HK-2 (cell line): Measurements from ENCODE around the gene RAPGEF4.
"Not testable (repeated sequence)": the region's sequence is repeated elsewhere in the genome, so short reads cannot be mapped to it uniquely, and the experiment has no call there.

Experiments used
- DNase-seq: peaks from one replicate; pipeline ENCODE4 v3.0.0-alpha.2; 2018; ENCODE audit not compliant: unreplicated experiment

Gene RAPGEF4

GRCh38 chr2:173032032-173032431 is 296.4 kb downstream of the RAPGEF4 start:
- no peak for DNase-seq

GRCh38 chr2:173033084-173033483 is 297.4 kb downstream of the RAPGEF4 start:
- no peak for DNase-seq

DNA sequence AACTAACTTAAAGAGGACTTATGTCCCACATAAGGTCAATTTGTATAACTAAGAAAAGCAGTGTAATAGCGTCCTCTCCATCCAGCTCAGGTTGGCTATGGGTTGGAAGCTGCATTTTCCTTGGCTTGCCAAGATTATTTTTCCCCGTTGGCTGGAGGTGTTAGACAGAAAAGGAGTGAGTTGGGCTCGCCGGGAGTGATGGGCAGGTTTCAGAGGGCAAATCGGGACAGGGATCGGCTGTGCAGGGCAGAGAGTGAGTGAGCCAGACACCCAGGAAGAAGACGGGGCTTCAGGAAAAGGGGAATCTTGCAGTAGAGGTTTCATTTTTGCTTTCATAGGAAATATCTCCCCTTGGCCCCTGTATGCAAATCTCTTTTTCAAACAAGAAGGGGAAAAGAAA is 298.5 kb downstream of the RAPGEF4 start:
- no peak for DNase-seq

- no peak for DNase-seq
Measured at GRCh38 chr2:173037245-173038120, 301.8 kb downstream of the RAPGEF4 start.

GRCh38 chr2:173038257-173038656 is 302.6 kb downstream of the RAPGEF4 start:
- not testable (repeated sequence) for DNase-seq

DNA sequence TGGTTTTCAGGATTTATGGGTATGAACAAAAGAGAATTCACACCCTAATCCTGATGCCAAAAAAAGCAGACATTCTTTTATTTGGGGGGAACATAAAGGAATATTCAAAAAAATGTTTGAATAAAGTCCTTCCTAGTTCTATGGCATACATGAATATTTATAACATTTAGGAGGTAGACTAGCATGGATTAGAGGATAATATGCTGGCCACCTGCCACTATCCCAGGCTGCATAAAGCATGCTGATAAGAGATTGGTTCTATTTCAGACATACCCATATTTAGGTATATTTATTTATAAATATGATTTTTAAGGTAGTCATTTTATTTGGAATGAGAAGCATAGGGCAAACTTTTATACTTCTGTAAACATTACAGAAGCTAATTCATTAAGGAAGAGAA is 305.1 kb downstream of the RAPGEF4 start:
- DNase-seq, result no peak

DNA sequence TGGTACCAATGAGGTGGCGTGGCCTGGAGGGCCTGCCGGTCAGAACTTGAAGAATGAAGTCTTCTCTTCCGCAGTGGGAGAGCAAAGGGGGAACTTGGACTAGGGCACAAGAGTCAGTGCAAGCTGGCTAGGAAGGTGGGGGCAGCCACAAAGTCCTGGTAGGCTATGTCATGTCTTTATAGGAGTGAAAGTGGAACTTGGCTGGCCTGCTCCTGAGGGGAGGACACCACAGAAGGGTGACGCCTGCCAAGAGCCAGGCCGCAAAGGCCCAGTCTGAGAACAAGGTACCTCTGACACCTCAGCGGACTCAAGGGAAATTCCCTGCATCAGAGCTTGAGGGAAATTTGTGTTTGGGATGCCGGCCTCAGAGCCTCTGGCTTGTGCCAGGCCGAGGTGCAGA is 307.8 kb downstream of the RAPGEF4 start:
- DNase-seq, result no peak

- DNase-seq, result no peak
Measured at GRCh38 chr2:173043897-173044519, 308.4 kb downstream of the RAPGEF4 start.

GRCh38 chr2:173044686-173045085 is 309.0 kb downstream of the RAPGEF4 start:
- DNase-seq, result no peak

DNA sequence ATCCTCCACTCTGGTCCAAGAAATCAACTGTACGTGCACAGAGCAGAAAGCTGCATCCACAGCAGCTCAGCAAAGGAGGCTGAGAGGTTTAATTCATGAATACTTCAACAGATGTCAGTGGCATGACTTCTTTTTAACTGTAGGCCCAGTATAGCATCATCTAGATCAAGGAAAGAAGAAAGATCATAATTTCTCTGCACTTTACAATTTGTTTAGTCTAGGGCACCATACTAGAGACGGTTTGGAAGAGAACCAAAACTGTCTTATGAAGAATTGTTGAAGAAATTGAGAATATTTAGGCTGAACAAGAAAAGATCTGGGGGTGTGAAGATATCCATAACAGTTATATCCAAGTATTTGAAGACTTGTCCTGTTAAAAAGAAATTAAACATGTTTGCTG is 309.5 kb downstream of the RAPGEF4 start:
- DNase-seq, result no peak

DNA sequence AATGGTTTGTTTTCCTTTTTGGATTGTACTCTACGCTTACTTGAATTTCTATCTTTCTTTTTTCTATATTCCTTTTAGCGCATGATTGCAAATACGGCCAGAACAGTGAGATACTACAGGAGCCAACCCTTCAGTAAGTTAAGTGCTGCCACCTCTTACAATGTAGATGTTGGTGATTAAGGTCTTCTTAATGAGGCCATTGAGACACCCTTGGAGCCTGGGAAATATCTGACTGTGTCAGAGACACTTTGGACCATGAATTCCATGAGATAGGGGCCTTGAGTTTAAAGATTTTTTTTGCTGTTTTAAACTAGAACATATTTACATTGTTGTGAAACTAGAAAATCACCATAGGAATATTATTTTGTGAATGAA is 312.9 kb downstream of the RAPGEF4 start:
- no peak for DNase-seq

- DNase-seq, result peak; percentile 66
Measured at GRCh38 chr2:173048897-173049661, 313.4 kb downstream of the RAPGEF4 start.

- no peak for DNase-seq
Measured at GRCh38 chr2:173049831-173050230, 314.2 kb downstream of the RAPGEF4 start.

- no peak for DNase-seq
Measured at GRCh38 chr2:173050684-173051083, 315.0 kb downstream of the RAPGEF4 start.

GRCh38 chr2:173051463-173052215 is 316.0 kb downstream of the RAPGEF4 start:
- no peak for DNase-seq

- no peak for DNase-seq
Measured at GRCh38 chr2:173053043-173053699, 317.5 kb downstream of the RAPGEF4 start.

GRCh38 chr2:173054466-173054865 is 318.8 kb downstream of the RAPGEF4 start:
- no peak for DNase-seq

GRCh38 chr2:173056705-173057364 is 321.2 kb downstream of the RAPGEF4 start:
- no peak for DNase-seq

- no peak for DNase-seq
Measured at GRCh38 chr2:173058097-173058496, 322.5 kb downstream of the RAPGEF4 start.

DNA sequence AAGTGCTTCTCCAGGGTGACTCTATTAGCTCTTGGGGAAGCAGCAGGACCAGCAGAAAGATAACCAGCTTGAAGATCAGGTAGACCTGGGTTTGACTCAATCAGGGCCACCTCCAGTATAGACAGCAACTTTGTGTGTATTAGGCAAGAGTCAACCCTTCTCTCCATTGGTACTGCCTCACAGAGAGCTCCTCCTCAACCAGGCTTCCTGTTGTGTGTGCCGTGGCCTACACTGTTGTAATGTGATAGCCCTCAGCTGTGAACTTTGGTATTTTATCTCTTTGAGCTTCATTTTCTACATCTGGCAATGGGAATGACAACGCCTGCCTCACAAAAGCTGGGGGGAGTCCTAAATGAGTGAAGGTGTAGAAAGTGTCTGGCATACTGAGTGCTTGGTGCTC is 323.0 kb downstream of the RAPGEF4 start:
- no peak for DNase-seq

GRCh38 chr2:173059292-173059691 is 323.6 kb downstream of the RAPGEF4 start:
- DNase-seq, result no peak
